Heart left ventricle (tissue), 13 donors: ENCODE data around the gene SORBS1.

Experiments
- POLR2A ChIP-seq, 2 donors: fragments of 450-650 bp; IDR thresholded peaks; one replicate each; pipeline ENCODE4 v1.6.1; 2017; ENCODE audit warnings: antibody characterized with exemption in 2 of 2, mild to moderate bottlenecking in 2 of 2, moderate library complexity in 2 of 2
- TF ChIP-seq, protein P1 (sequence below), 12 donors: fragments of 200-600 bp; sonication (generic) in 4 of 12; IDR thresholded peaks; one replicate each; pipeline versions ENCODE4 v1.5.0 to v1.8.0; 2018 to 2022; ENCODE audit warnings: antibody characterized with exemption in 12 of 12, mild to moderate bottlenecking in 5 of 12
- donor health status: ischemic (EF 13 %, LVEDD 7.1; RV severe dilation, severe dysfunction).
- donor health status: DM: no; HTN: yes; CAD: no.
- donor health status: DM: no; HTN: no; CAD: no.
- donor health status: ischemic (EF 25% LVEDD 6.9; RV normal size, moderate dysfunction).
- donor health status: ischemic (EF 25% LVEDD 5.7; RV mildly dilated, moderate dysfunction).
- donor health status: ischemic (EF 35%, LVEDD 5.7; RV mildly dilated, moderate dysfunction).
- donor health status: nonischemic (EF 11% LVEDD 7.7; RV severe dilation, severe dysfunction).
- donor health status: DM: yes; HTN: yes; CAD: no.
- donor health status: PGD.
- donor health status: ischemic (EF 29% LVEDD 5.4; RV normal size, mild dysfunction).
- donor health status: nonischemic (EF 23%, LVEDD 6.1; RV moderate dilation, normal function).

DNA sequence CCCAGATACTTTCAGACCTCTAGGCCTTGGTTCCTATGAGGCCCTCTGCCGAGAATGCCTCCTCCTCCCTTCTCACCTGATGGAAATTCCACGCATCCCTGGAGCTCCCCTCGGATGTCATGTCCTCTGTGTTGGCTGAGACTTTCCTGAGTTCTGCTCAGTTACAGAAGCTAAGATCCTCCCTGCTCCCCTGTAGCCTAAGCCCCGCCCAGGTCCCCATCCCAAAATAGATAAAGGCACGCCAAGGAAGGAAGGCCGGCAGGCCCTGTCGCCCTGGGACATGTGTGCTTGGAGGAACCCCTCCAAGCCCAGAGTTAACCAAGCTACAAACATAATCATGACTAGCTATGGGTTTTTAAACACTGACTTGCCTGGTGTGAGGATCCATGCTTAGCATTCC, 123.5 kb downstream of the SORBS1 start:
- no peak for TF ChIP-seq POLR2A (IDR thresholded peaks at IDR 0.05)
- TF ChIP-seq, protein P1, sequence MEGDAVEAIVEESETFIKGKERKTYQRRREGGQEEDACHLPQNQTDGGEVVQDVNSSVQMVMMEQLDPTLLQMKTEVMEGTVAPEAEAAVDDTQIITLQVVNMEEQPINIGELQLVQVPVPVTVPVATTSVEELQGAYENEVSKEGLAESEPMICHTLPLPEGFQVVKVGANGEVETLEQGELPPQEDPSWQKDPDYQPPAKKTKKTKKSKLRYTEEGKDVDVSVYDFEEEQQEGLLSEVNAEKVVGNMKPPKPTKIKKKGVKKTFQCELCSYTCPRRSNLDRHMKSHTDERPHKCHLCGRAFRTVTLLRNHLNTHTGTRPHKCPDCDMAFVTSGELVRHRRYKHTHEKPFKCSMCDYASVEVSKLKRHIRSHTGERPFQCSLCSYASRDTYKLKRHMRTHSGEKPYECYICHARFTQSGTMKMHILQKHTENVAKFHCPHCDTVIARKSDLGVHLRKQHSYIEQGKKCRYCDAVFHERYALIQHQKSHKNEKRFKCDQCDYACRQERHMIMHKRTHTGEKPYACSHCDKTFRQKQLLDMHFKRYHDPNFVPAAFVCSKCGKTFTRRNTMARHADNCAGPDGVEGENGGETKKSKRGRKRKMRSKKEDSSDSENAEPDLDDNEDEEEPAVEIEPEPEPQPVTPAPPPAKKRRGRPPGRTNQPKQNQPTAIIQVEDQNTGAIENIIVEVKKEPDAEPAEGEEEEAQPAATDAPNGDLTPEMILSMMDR (IDR thresholded peaks at IDR 0.05) = no peak
